ENCODE data around the gene KCNJ9. TPM values are rescaled to one million over a fixed set of nuclear protein-coding genes. Genes with fewer than 3 reads are reported as not detected.
"Not testable (repeated sequence)": the region's sequence is repeated elsewhere in the genome, so short reads cannot be mapped to it uniquely, and the experiment has no call there.

The KCNJ9 gene
- under 1 TPM in 1 of 3 donors, not detected in 2; 0.03 TPM for polyA plus RNA-seq

- WGBS, 3 donors, result 24 to 26% (median 25%) methylated on average over 13 to 14 of the region's 14 CpGs
- H3K27ac ChIP-seq (ENCODE audit: low read depth, low read length), result no peak within 1 kb of the TSS
Observed at GRCh38 chr1:160081261-160081936, at the start of gene KCNJ9. Gene KCNJ9, plus strand, starts transcription at chr1:160081538. Its CDS starts 2,493 bp downstream, at chr1:160084031.

DNA sequence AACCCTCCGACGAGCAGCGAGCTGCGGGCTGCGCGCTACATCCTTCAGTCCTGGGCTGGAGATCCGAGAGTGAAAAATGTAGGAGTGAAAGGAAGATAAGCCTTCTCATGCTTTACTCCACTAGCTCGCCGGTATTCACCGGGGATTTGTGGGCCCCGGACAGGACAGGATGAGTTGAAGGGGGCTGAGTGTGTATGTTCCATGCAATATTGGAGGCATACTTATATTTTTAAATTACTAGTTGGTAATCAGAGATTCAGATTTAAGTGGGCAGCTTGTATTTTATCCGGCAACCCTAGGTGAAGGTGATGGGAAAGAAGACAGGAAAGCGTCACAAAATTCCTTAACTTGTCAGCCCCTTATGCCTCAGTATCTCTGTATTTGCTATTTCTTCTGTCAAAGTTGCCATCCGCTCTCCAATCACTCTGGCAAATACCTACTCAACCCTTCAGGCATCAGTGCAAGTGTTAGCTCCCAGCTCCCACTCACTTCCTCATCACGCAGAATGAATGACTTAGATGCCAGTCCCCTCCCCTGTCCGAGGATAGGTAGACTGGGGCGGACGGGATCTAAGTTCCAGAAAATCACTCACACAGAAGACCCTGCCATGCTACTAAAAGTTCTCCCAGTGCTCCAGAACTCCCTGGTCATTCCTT, 49.0 kb upstream of the KCNJ9 start:
- H3K27ac ChIP-seq (ENCODE audit: low read depth, low read length), result no peak overlapping the region
- WGBS, 3 donors, result 1 to 2% (median 1%) methylated on average over 18 of the region's 18 CpGs

GRCh38 chr1:160040476-160040875, 40.9 kb upstream of the KCNJ9 start:
- WGBS, 3 donors, result 88 to 92% (median 88%) methylated on average over 1 of the region's 1 CpG
- H3K27ac ChIP-seq (ENCODE audit: low read depth, low read length), result no peak overlapping the region

DNA sequence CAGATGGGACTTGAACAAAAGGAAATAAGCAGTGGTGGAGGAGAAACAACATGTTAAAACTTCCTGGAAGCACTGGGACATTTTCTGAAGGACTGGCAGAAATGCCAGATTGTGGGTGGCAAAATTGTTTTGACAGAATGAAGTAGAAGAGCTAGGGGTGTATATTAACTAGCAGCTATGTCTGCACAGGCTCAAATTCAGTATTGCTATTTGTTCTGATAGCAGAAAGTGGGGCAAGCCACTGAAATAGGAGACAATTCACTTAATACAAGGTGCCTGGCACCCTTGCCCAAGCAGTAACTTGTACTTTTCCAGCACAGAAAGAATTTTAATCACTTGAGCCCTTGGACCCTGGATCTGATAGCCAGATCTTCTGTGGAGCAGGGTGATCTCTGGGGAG, 37.8 kb upstream of the KCNJ9 start:
- H3K27ac ChIP-seq (ENCODE audit: low read depth, low read length), result no peak overlapping the region

GRCh38 chr1:160045653-160046052, 35.7 kb upstream of the KCNJ9 start:
- 54 to 71% (median 68%) methylated on average over 2 of the region's 2 CpGs for WGBS, 3 donors

GRCh38 chr1:160046494-160047110, 34.7 kb upstream of the KCNJ9 start:
- 4 to 6% (median 4%) methylated on average over 11 of the region's 11 CpGs for WGBS, 3 donors
- H3K27ac ChIP-seq (ENCODE audit: low read depth, low read length), result no peak overlapping the region

More at GRCh38 chr1:160045653-160046052, 35.7 kb upstream of the KCNJ9 start:
- no peak overlapping the region for H3K27ac ChIP-seq (ENCODE audit: low read depth, low read length)

- WGBS, 3 donors, result 62 to 75% (median 71%) methylated on average over 9 of the region's 9 CpGs
- no peak overlapping the region for H3K27ac ChIP-seq (ENCODE audit: low read depth, low read length)
Observed at GRCh38 chr1:160047111-160047991, 34.0 kb upstream of the KCNJ9 start.

GRCh38 chr1:160048335-160048734, 33.0 kb upstream of the KCNJ9 start:
- no peak overlapping the region for H3K27ac ChIP-seq (ENCODE audit: low read depth, low read length)

DNA sequence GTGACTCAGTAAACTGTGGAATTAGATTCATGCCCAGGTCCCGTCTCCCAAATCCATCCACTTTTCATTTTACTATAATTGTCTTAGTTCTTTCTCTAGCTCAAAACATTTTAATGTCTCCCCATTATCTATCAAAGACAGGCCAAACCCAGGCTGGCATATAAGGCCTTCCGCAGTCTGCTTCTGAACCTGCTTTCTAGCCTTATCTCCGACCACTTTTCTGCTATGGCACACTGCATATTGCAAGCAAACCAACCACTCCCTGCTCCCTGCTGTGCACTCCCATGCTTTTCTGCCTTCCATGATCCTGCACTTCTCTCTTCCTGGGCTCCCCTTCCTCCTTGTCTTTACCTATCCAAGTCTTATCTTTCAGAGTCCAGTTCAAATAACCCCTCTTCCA, 32.2 kb upstream of the KCNJ9 start:
- H3K27ac ChIP-seq (ENCODE audit: low read depth, low read length), result no peak overlapping the region
- WGBS, 3 donors, result 78 to 91% (median 89%) methylated on average over 3 of the region's 3 CpGs

- WGBS, 3 donors, result 75 to 92% (median 77%) methylated on average over 2 of the region's 2 CpGs
- H3K27ac ChIP-seq (ENCODE audit: low read depth, low read length), result not testable (repeated sequence)
Observed at GRCh38 chr1:160050182-160050581, 31.2 kb upstream of the KCNJ9 start.

DNA sequence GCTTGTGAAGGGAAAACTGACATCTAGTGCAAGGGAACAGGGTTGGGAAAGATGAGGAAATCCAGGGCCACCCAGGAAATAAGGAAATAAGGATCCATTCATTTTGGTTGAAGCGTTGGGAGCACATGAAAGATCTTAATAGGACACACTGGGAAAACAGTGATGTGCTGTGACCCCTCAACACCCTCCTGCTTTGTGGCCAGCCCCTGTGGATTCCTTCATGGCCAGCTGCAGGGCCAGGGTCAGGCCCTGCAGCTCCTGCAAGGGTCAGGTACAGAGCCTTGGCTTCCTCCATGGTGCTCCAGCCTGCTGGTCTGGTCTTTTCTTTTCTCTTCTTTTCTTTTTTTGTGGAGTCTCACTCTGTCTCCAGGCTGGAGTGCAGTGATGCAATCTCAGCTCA, 30.7 kb upstream of the KCNJ9 start:
- 76 to 83% (median 82%) methylated on average over 1 of the region's 1 CpG for WGBS, 3 donors
- no peak overlapping the region for H3K27ac ChIP-seq (ENCODE audit: low read depth, low read length)

GRCh38 chr1:160052936-160053335, 28.4 kb upstream of the KCNJ9 start:
- no peak overlapping the region for H3K27ac ChIP-seq (ENCODE audit: low read depth, low read length)
- 52 to 68% (median 64%) methylated on average over 6 of the region's 6 CpGs for WGBS, 3 donors

GRCh38 chr1:160053548-160054365, 27.6 kb upstream of the KCNJ9 start:
- WGBS, 3 donors, result 47 to 71% (median 66%) methylated on average over 7 of the region's 7 CpGs
- no peak overlapping the region for H3K27ac ChIP-seq (ENCODE audit: low read depth, low read length)

- no peak overlapping the region for H3K27ac ChIP-seq (ENCODE audit: low read depth, low read length)
- 69 to 93% (median 78%) methylated on average over 1 of the region's 1 CpG for WGBS, 3 donors
Observed at GRCh38 chr1:160056648-160057169, 24.6 kb upstream of the KCNJ9 start.

DNA sequence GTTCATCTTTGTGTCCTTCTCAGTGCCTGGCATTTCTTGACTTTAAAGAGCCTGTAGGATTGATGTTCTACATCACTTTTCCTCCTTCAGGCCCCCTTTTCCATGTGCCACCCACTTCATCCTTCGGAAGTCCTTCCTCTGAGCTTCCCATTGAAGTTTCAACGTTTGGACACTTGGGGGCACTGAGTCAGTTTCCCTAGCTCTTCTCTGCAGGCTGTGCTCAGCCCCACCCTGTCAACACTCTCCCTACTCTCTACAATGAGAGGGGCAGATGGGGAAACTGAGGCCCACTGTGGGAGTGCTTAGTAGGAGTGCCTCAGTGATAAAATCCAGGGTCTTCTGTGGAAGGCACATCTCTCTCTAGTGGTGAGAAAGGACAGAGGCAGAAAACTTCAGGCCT, 23.3 kb upstream of the KCNJ9 start:
- no peak overlapping the region for H3K27ac ChIP-seq (ENCODE audit: low read depth, low read length)
- 36 to 48% (median 45%) methylated on average over 2 of the region's 2 CpGs for WGBS, 3 donors

- 51 to 77% (median 66%) methylated on average over 13 to 15 of the region's 15 CpGs for WGBS, 3 donors
- no peak overlapping the region for H3K27ac ChIP-seq (ENCODE audit: low read depth, low read length)
Observed at GRCh38 chr1:160061369-160062229, 19.7 kb upstream of the KCNJ9 start.

GRCh38 chr1:160062230-160062532, 19.2 kb upstream of the KCNJ9 start:
- WGBS, 3 donors, result 67 to 86% (median 76%) methylated on average over 6 of the region's 6 CpGs
- no peak overlapping the region for H3K27ac ChIP-seq (ENCODE audit: low read depth, low read length)

Measured in adipose tissue (tissue), 3 donors.